Stimulated activated CD8-positive, alpha-beta memory T cell treated with anti-CD3 and anti-CD28 coated beads, Interleukin-12 subunit alpha, Interleukin-12 subunit beta, amount 100 ng/mL, for 24 hours (primary cell): Measurements from ENCODE around the gene SDR42E2.
"Not testable (repeated sequence)": the region's sequence is repeated elsewhere in the genome, so short reads cannot be mapped to it uniquely, and the experiment has no call there.

Source experiments
- DNase-seq: peaks from one replicate; pipeline ENCODE4 v3.0.0-alpha.2; 2020; ENCODE audit errors: extremely low read depth

SDR42E2 gene

GRCh38 chr16:22213801-22214200 is 51.5 kb downstream of the SDR42E2 start:
- DNase-seq = no peak

DNA sequence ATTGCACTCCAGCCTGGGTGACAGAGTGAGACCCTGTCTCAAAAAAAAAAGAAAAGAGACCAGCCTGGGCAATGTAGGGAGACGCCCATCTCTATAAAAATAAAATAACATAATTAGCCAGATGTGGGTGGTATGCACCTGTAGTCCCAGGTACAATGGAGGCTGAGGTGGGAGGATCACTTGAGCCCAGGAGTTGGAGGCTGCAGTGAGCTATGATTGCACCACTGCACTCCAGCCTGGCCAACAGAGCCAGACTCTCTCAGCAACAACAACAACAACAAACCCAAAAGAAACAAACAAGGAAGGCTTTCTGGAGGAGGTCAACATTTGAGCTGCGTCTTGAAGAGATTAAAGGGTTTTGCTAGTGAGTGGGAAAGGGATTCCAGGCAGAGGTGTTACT is 52.1 kb downstream of the SDR42E2 start:
- no peak for DNase-seq

DNA sequence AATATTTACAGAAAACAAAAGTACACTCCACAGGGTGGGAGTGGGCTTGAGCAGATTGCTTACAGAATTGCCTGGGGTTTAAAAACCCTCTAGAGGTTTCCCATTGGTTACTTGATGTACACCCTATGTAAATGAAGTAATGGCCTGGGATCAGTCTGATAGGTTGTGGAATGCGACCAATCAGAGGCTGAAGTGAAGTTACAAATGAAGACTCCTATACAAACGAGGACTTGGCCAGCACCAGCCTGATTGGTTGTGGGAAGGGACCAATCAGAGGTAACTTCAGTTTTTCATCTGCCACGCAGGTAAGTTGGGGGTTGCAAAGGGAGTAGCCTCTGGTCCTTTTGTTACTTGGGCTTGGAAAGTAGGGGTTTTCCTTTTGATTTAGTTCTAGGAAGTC is 52.6 kb downstream of the SDR42E2 start:
- DNase-seq = no peak

DNA sequence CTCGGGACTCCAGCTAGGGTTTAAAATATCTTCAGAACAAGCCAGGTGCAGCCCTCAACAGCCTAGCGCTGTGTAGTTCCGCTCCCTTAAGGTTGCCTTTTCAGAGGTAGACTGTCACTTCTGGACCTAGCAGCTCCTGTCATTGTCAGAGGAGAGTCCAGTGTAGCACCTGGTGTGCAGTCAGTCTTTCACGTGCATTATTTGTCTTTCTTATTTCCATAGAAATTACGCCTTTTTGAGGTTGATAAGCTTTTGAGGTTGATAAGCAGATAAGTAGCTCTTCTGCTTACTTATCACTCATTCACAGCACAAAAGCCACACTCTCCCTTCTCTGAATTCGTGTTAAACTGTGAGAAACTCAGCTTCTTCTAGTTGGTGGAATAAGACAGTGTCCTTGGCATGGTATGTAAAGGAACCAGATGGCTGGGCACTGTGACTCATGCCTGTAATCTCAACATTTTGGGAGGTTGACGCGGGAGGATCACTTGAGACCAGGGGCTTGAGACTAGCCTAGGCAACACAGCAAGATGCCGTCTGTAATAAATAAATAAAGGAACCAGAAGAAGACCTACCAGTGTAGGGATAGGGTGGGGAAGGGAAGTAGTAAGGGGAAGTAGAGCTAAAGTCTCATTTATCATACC is 54.0 kb downstream of the SDR42E2 start:
- no peak for DNase-seq

DNA sequence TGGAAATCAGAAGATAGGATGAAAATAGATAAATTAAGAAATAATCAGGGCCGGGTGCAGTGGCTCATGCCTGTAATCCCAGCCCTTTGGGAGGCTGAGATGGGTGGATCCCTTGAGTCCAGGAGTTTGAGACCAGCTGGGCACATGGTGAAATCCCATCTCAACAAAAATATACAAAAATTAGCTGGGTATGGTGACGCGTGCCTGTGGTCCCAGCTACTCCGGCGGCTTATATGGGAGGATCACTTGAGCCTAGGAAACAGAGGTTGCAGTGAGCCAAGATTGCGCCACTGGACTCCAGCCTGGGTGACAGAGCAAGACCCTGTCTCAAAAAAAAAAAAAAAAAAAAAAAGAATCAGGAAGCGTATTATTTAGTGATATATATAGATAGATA is 54.5 kb downstream of the SDR42E2 start:
- not testable (repeated sequence) for DNase-seq

GRCh38 chr16:22217890-22218730 is 55.8 kb downstream of the SDR42E2 start:
- no peak for DNase-seq

DNA sequence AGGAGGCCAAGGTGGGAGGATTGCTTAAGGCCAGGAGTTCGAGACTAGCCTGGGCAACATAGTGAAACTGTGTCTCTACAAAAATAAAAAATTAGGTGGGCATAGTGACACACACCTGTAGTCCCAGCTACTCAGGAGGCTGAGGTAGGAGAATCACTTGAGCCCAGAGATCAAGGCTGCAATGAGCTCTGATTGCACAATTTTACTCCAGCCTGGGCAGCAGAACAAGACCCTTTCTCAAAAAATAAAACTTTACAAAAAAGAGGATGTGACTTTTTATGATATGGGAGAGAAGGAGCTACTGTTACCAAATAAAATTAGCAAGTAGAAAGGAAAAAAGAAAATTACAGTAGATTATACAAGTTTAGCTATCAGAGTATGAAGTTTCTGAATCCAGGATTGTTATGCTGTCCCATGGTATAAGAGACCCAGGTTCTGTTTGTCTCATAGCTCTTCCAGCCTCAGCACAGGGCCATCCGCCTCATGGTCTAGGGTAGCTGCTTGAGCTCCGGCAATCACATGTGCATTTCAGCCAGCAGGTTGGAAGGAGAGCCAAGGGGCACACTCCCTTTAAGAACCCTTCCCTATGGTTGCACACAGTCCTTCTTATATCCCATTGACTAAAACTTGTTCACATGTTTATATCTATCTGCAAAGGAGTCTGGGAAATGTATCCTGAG is 57.2 kb downstream of the SDR42E2 start:
- no peak for DNase-seq

GRCh38 chr16:22220069-22220440 is 57.7 kb downstream of the SDR42E2 start:
- no peak for DNase-seq

DNA sequence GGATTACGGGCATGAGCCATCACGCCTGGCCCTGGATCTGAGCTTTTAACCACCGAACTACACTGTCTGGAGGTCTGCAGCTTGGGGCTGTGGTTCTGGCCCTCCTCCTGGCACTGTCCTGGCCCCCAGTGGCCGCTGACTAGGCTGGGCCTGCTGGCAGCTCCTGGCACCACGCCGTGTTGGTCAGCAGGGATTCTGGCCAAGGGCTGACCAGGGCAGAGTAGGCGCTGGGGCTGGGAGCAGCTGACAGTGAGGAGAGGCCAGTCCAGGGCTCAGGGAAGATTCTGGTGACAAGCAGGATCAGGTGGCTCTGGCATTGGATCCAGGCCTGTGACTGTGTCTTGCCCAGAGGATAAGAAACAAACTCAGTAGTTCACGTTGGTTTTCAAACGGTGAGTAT is 58.4 kb downstream of the SDR42E2 start:
- DNase-seq = no peak

DNA sequence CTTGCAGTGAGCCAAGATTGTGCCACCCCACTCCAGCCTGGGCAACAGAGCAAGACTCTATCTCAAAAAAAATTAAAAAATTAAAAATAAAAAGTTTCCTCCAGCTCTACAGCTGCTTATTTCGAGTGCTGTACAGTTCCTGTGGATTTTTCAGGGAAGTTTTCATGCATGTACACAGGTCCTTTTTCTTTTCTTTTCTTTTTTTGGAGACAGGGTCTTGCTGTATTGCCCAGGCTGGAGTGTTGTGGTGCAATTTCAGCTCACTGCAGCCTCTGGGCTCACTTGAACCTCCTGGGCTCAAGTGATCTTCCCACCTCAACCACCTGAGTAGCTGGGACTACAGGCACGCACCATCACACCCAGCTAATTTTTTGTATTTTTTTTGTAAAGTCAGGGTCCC is 59.7 kb downstream of the SDR42E2 start:
- DNase-seq = no peak

GRCh38 chr16:22222998-22223397 is 60.7 kb downstream of the SDR42E2 start:
- DNase-seq = no peak

GRCh38 chr16:22225060-22225459 is 62.8 kb downstream of the SDR42E2 start:
- DNase-seq = no peak

DNA sequence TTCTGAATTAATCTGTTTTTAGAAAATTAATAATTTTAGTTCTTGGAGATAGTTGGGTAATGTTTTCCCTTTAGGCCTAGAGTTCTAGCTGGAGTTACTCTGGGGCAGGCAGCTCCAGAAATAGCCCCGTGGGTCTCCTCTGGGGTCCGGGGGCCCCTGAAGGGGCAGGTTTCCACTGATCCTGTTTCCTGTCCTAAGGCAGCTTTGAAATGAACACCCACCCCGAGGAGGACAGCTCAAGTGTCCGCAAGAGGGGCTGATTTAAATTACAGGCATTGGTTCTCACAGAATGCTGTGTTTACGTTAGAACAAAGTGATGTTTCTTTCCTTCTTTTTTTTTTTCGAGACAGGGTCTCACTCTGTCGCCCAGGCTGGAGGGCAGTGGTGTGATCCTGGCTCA is 67.6 kb downstream of the SDR42E2 start:
- no peak for DNase-seq

GRCh38 chr16:22232277-22233036 is 70.2 kb downstream of the SDR42E2 start:
- DNase-seq = no peak

DNA sequence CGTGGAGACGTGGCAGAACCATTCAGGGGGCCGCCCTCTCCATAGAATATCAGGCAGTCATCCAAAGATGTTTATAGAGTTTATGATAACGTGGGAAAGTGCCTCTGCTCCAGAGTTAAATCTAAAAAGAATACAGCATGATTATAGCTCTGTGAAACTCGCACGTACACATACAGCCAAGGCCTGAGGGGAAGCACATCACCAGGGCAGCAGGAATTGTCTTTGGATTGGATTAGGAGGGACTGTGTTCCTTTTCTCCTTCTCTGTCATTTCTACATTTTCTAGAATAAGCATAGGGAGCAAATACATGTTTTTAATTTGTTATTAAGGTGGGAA is 70.7 kb downstream of the SDR42E2 start:
- no peak for DNase-seq

DNA sequence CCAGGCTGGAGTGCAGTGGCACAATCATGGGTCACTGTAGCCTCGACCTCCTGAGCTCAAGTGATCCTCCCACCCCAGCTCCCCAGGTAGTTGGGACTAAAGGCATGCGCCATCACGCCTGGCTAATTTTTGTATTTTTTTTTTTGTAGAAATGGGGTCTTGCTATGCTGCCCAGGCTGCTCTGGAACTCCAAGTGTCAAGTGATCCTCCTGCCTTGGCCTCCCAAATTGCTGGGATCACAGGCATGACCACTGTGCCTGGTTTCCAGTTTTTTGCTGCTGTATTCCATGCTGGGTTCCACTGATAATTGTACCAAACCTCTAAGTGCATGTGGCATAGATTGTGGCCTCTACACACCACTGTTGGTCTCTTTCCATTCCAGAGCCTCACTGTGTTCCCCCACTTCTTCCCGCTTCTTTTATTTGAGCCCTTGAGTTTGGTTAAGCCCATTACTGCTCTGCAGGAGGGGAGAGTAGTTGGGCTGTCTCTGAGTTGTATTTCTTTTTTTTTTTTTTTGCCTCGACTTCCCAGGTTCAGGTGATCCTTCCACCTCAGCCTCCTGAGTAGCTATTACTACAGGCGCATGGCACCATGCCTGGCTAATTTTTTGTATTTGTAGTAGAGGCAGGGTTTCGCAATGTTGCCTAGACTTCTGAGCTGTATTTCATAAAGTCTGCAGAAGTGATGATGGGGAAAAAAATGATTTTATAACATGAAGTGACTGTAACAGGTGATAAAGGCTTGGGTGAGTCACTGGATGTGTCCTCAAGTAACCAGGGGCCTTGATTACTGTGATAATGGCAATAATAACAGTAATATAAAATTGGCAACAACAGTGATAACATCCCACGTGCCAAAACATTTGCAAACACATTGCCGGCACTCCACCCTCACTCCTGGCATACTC is 73.8 kb downstream of the SDR42E2 start:
- no peak for DNase-seq

DNA sequence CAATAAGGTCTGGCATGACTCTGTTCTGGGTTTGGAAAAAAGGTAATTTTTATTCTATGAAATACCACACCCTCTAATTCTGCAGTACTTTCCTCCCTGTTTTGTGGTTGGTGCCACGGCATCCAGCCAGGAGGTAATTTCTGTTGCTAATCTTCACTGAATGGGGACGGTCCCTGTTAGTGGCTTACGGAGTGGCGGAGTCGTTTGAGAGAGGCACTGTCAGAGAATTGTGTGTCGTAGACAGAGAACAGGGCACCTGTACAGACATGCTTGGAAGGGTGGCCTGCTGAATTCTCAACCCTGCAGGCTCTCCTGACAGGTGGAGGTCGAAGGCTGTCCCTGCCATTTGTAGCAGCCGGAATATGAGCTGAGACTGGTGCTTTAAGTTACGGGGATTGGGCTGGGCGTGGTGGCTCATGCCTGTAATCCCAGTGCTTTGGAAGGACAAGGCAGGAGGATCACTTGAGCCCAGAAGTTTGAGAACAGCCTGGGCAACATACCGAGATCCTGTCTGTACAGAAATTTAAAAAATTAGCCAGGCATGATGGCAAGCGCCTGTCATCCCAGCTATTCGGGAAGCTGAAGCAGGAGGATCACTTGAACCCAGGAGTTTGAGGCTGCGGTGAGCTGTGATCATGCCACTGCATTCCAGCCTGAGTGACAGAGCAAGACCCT is 77.0 kb downstream of the SDR42E2 start:
- no peak for DNase-seq

GRCh38 chr16:22240023-22240710 is 77.9 kb downstream of the SDR42E2 start:
- DNase-seq = no peak
